Body of pancreas (tissue), 4 donors: ENCODE data around the gene THSD4.

ENCODE experiments used
- POLR2A ChIP-seq, 3 donors: fragments of 450-650 bp; IDR thresholded peaks; one replicate each; pipeline ENCODE4 v1.6.1; 2016; ENCODE audit warnings: antibody characterized with exemption in 3 of 3, mild to moderate bottlenecking in 2 of 3
- TF ChIP-seq, protein P1 (sequence below), 7 experiments: fragments of 450-650 bp in 4 of 7; fragments of 200-600 bp in 3 of 7; sonication (generic) in 3 of 7; IDR thresholded peaks; one replicate each; pipeline ENCODE4 v1.5.1; 2016 to 2019; ENCODE audit warnings: antibody characterized with exemption in 7 of 7

DNA sequence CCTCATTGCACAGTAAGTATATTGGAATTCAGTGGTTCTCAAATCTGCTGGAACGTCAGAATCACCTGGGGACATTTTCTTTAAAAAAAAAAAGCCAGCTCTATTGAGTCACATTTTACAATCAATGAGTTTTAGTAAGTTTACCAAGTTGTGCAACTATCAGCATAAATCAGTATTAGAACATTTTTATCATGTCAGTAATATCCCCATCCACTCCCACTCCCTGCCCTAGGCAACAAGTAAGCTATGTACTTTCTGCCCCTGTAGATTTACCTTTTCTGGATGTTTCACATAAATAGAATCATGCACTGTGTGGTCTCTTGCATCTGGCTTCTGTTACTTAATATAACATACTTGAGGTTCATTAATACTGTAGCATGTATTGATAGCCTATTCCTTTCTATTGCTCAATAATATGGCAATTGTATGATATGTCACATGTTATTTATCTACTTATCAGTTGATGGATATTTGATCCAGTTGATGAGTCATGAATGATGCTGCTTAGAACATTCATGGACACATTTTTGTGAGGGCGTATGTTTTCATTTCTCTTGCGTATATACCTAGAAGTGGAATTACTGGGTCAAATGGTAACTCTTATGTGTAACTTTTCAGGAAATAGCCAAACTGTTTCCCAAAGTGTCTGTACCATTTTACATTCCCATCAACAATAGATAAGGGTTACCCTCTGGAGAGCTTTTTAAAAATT is 180.5 kb downstream of the THSD4 start:
- TF ChIP-seq, protein P1, sequence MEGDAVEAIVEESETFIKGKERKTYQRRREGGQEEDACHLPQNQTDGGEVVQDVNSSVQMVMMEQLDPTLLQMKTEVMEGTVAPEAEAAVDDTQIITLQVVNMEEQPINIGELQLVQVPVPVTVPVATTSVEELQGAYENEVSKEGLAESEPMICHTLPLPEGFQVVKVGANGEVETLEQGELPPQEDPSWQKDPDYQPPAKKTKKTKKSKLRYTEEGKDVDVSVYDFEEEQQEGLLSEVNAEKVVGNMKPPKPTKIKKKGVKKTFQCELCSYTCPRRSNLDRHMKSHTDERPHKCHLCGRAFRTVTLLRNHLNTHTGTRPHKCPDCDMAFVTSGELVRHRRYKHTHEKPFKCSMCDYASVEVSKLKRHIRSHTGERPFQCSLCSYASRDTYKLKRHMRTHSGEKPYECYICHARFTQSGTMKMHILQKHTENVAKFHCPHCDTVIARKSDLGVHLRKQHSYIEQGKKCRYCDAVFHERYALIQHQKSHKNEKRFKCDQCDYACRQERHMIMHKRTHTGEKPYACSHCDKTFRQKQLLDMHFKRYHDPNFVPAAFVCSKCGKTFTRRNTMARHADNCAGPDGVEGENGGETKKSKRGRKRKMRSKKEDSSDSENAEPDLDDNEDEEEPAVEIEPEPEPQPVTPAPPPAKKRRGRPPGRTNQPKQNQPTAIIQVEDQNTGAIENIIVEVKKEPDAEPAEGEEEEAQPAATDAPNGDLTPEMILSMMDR (IDR thresholded peaks at IDR 0.05), result no peak
- TF ChIP-seq POLR2A (IDR thresholded peaks at IDR 0.05), result no peak
